PC-3 (cell line): ENCODE measurements around the gene WDR76. TPM values are rescaled to one million over a fixed set of nuclear protein-coding genes. Genes with fewer than 3 reads are reported as not detected.

Experiments
- ATAC-seq: fragments of 200-7000 bp; cut with Tn5 transposase; 2 replicates; pipeline ENCODE4 v1.9.1; 2020; ENCODE audit warnings: mild to moderate bottlenecking, moderate library complexity
- BruUV-seq: library from RNA; stranded (reverse); fragments of 400-500 nt; replicated peaks from 2 replicates; lab custom pipeline; 2021; lab: Mats Ljungman, UMichigan
- CTCF ChIA-PET: fragments of 300-600 bp; sonication (Branson Sonifier 250); formaldehyde crosslinking; loops from one replicate; lab custom pipeline; 2022; ENCODE audit warnings: antibody characterized with exemption; lab: Charles Lee
- POLR2A ChIA-PET: fragments of 300-600 bp; sonication (Branson Sonifier 250); formaldehyde crosslinking; loops from one replicate; lab custom pipeline; 2022; ENCODE audit warnings: antibody characterized with exemption; ENCODE audit not compliant: unreplicated experiment; lab: Charles Lee
- DNase-seq: peaks from one replicate; pipeline ENCODE4 v3.0.0-alpha.2; 2015
- H2AFZ ChIP-seq: fragments of 300-600 bp; sonication (generic); 2 replicates; pipeline ENCODE4 v1.6.0; 2016; ENCODE audit warnings: antibody characterized with exemption, low read length
- H3F3A ChIP-seq: fragments of 300-600 bp; sonication (generic); one replicate; pipeline ENCODE4 v1.6.0; 2017; ENCODE audit warnings: antibody characterized with exemption, low read length, control low read depth, mild to moderate bottlenecking; ENCODE audit not compliant: unreplicated experiment
- H3K27ac ChIP-seq: fragments of 300-600 bp; sonication (generic); 2 replicates; pipeline ENCODE4 v1.5.1; 2016; ENCODE audit warnings: mild to moderate bottlenecking, low read length
- H3K27me3 ChIP-seq: fragments of 300-600 bp; sonication (generic); 2 replicates; pipeline ENCODE4 v1.6.1; 2016; ENCODE audit warnings: low read length, mixed read lengths
- H3K36me3 ChIP-seq: fragments of 300-600 bp; sonication (generic); 2 replicates; pipeline ENCODE4 v1.6.1; 2016; ENCODE audit warnings: low read depth, mixed run types, low read length, mixed read lengths
- H3K4me1 ChIP-seq: fragments of 300-600 bp; sonication (generic); 2 replicates; pipeline ENCODE4 v1.5.1; 2016; ENCODE audit warnings: low read length; ENCODE audit not compliant: insufficient read depth
- H3K4me2 ChIP-seq: fragments of 300-600 bp; sonication (generic); 2 replicates; pipeline ENCODE4 v1.6.0; 2016; ENCODE audit warnings: low read length
- H3K4me3 ChIP-seq: fragments of 300-600 bp; sonication (generic); 2 replicates; pipeline ENCODE4 v1.5.1; 2016; ENCODE audit warnings: mild to moderate bottlenecking, low read length, mixed read lengths
- H3K79me2 ChIP-seq: fragments of 300-600 bp; sonication (generic); 2 replicates; pipeline ENCODE4 v1.6.1; 2017; ENCODE audit warnings: low read length, mixed read lengths
- H3K9ac ChIP-seq: fragments of 300-600 bp; sonication (generic); 2 replicates; pipeline ENCODE4 v1.6.0; 2016; ENCODE audit warnings: mild to moderate bottlenecking, low read length
- H3K9me2 ChIP-seq: fragments of 300-600 bp; sonication (generic); replicated peaks from 2 replicates; pipeline ENCODE4 v1.6.1; 2016; ENCODE audit warnings: mixed run types, low read length, mixed read lengths
- H3K9me3 ChIP-seq: fragments of 300-600 bp; sonication (generic); 2 replicates; pipeline ENCODE4 v1.6.1; 2016; ENCODE audit warnings: low read length, mixed read lengths
- H4K20me1 ChIP-seq: fragments of 300-600 bp; sonication (generic); 2 replicates; pipeline ENCODE4 v1.6.1; 2016; ENCODE audit warnings: low read length, mixed read lengths
- CTCF ChIP-seq: fragments of 300-600 bp; sonication (generic); conservative IDR thresholded peaks from 2 replicates; pipeline ENCODE4 v1.5.1; 2017; ENCODE audit warnings: antibody characterized with exemption, low read depth, mild to moderate bottlenecking, low read length
- EZH2 ChIP-seq: fragments of 300-600 bp; sonication (generic); IDR thresholded peaks from one replicate; pipeline ENCODE4 v1.6.1; 2017; ENCODE audit warnings: antibody characterized with exemption, mild to moderate bottlenecking, low read length; ENCODE audit not compliant: unreplicated experiment
- EZH2phosphoT487 ChIP-seq: fragments of 300-600 bp; sonication (generic); IDR thresholded peaks from 2 replicates; pipeline ENCODE4 v1.6.1; 2018; ENCODE audit warnings: mild to moderate bottlenecking, antibody characterized with exemption, low read length, borderline replicate concordance
- intact Hi-C: fragments of 100-400 bp; cut with micrococcal nuclease; formaldehyde crosslinking; loops from 2 replicates; pipeline ENCODE4 v1.9.0; 2023
- total RNA-seq: library from RNA; depleted of rRNA; stranded (reverse); fragments of >200 nt; gene quantifications from 2 replicates; pipeline ENCODE4 v1.2.3, GENCODE V29; 2014

Gene WDR76
- total RNA-seq, 1 experiment from 2014 or later, result 29.0 TPM

GRCh38 chr15:43793647-43794046 is 33.2 kb upstream of the WDR76 start:
- DNase-seq (no peak), ATAC-seq (no peak)
- peaks cover 49% of the 10 kb centered on the region for H3K4me1 ChIP-seq
- CTCF ChIA-PET, result no interaction called here
- H4K20me1 ChIP-seq, result peaks cover 5% of the 10 kb centered on the region; the same call in 1 of the 2 replicates
- H3K9me3 ChIP-seq, result no peaks in the 10 kb centered on the region
- no peaks in the 10 kb centered on the region for H3K9me2 ChIP-seq
- H3K4me2 ChIP-seq, result peak overlapping the region; percentile 90
- H2AFZ ChIP-seq, result no peak overlapping the region
- H3K9ac ChIP-seq, result peak overlapping the region; percentile 99; the same call in 1 of the 2 replicates
- intact Hi-C loops, result loop anchor here (2.0 kb wide), 1 partner anchor 17 kb away; the partner anchor contains the start of gene ELL3
- no peaks in the 10 kb centered on the region for H3K27me3 ChIP-seq
- peaks cover 35% of the 10 kb centered on the region for H3K79me2 ChIP-seq
- POLR2A ChIA-PET, result no interaction called here
- H3K36me3 ChIP-seq, result peaks cover 30% of the 10 kb centered on the region
- H3F3A ChIP-seq, result peaks cover 5% of the 10 kb centered on the region
- H3K27ac ChIP-seq, result no peak overlapping the region
- BruUV-seq, result no TSS peak
- TF ChIP-seq CTCF (no peak), EZH2 (no peak), EZH2phosphoT487 (no peak)
- peak overlapping the region; percentile 96 for H3K4me3 ChIP-seq

DNA sequence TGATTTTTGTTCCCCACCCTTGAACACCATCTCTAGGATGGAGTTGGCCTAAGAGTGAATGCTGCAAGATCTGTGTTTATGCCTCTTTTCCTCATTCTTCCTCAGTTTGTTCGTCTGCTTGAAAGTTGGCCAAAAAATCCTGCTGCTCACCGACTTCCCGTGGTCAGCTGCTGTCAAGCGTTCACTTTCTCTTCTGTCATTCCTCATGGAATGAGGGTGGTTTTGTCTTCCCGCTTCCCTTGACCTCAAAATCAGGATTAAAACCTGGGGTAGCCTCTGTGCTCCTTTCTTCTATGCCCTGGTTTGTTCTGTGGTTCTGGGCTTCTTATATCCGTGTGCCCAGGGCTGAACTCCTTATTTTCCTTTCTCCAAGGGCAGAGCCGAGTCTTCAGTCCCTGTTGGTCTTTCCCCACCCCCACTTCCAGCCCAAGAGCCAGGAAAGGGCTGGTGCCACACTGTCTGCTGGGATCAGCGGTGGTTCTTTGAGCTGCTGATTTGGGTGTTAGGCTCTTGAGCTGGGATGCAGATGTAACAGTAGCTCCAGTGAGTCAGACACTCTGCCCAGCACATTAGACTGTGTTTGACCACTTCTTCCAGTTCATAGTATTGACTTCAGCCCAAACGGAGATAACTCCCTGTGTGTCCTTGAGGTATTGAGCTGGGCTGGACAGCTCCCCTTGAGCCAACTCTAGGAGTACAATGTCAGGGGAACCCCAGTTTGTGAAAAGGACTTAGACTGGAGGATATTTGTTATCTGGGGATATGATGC is 32.3 kb upstream of the WDR76 start:
- Histone ChIP-seq H3K27me3 (no peaks in the 10 kb centered on the region), H3K4me3 (peak overlapping the region; percentile 96), H3K9ac (no peak overlapping the region), H3K4me2 (peak overlapping the region; percentile 90), H3K9me3 (no peaks in the 10 kb centered on the region), H3K4me1 (peaks cover 57% of the 10 kb centered on the region), H3K27ac (no peak overlapping the region), H2AFZ (no peak overlapping the region), H3K79me2 (peaks cover 35% of the 10 kb centered on the region), H3K9me2 (no peaks in the 10 kb centered on the region), H3K36me3 (peaks cover 30% of the 10 kb centered on the region), H3F3A (peaks cover 5% of the 10 kb centered on the region), H4K20me1 (peaks cover 5% of the 10 kb centered on the region; the same call in 1 of the 2 replicates)
- no TSS peak for BruUV-seq
- ATAC-seq, result no peak
- POLR2A ChIA-PET, result interaction anchor here (0.6 kb wide), 2 partner anchors 17 to 37 kb away, joined by 3 to 14 read pairs; no protein-coding TSS in a partner anchor
- CTCF ChIA-PET, result no interaction called here
- no peak for DNase-seq
- intact Hi-C loops, result no loop called here
- TF ChIP-seq EZH2phosphoT487, result no peak
- TF ChIP-seq CTCF, result no peak
- TF ChIP-seq EZH2, result no peak

DNA sequence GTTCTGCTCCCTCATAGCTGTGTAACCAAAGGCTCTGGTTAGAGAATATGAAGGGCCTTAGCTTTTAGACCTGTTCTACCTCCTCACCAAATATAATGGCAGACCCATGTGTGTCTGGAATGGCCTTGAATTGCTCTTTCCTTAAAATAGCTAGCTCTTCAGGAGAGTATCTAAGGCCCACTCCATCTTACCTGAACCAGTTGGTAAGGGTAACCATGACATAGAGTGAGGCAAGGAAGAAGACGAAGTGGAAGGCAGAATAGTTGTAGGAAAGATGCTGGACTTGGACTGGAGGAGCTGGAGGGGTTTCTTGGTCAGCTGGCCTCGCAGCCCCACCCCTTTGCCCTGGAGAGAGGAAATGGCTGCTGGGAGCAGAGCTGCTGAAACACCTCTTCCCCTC is 31.6 kb upstream of the WDR76 start:
- ATAC-seq (no peak), DNase-seq (no peak)
- no peaks in the 10 kb centered on the region for H3K9me2 ChIP-seq
- H3K4me3 ChIP-seq, result no peak overlapping the region
- H4K20me1 ChIP-seq, result peaks cover 5% of the 10 kb centered on the region; the same call in 1 of the 2 replicates
- H3K9me3 ChIP-seq, result no peaks in the 10 kb centered on the region
- intact Hi-C loops, result no loop called here
- H2AFZ ChIP-seq, result no peak overlapping the region
- CTCF ChIA-PET, result no interaction called here
- H3K27ac ChIP-seq, result no peak overlapping the region
- POLR2A ChIA-PET, result interaction anchor here (0.6 kb wide), 1 partner anchor 36 kb away, joined by 3 read pairs; no protein-coding TSS in a partner anchor
- H3F3A ChIP-seq, result peaks cover 5% of the 10 kb centered on the region
- H3K27me3 ChIP-seq, result no peaks in the 10 kb centered on the region
- peaks cover 30% of the 10 kb centered on the region for H3K36me3 ChIP-seq
- no peak overlapping the region for H3K9ac ChIP-seq
- peaks cover 35% of the 10 kb centered on the region for H3K79me2 ChIP-seq
- TF ChIP-seq CTCF (no peak), EZH2 (no peak), EZH2phosphoT487 (no peak)
- BruUV-seq, result no TSS peak
- peaks cover 64% of the 10 kb centered on the region for H3K4me1 ChIP-seq
- H3K4me2 ChIP-seq, result no peak overlapping the region
